Muscle layer of duodenum (tissue), 2 donors: ENCODE data around the gene APH1B.
"Not testable (repeated sequence)": the region's sequence is repeated elsewhere in the genome, so short reads cannot be mapped to it uniquely, and the experiment has no call there.

Experiments
- H3K27ac ChIP-seq: one replicate; pipeline ENCODE4 v1.7.0; 2013; ENCODE audit warnings: mild to moderate bottlenecking, low read length
- H3K27me3 ChIP-seq: one replicate; pipeline ENCODE4 v1.7.0; 2013; ENCODE audit warnings: low read depth, mild to moderate bottlenecking, control low read depth, low read length
- H3K36me3 ChIP-seq, 2 donors: one replicate each; pipeline ENCODE4 v1.7.0; 2013; ENCODE audit warnings: low read length in 2 of 2, control low read depth in 1 of 2, mild to moderate bottlenecking in 1 of 2; ENCODE audit not compliant: insufficient read depth in 2 of 2, control insufficient read depth in 1 of 2
- H3K4me1 ChIP-seq, 2 donors: one replicate each; pipeline ENCODE4 v1.7.0; 2013; ENCODE audit warnings: low read length in 2 of 2, mild to moderate bottlenecking in 2 of 2, control low read depth in 1 of 2, moderate library complexity in 1 of 2; ENCODE audit not compliant: insufficient read depth in 2 of 2, control insufficient read depth in 1 of 2
- H3K4me3 ChIP-seq, 2 donors: one replicate each; pipeline ENCODE4 v1.7.0; 2013; ENCODE audit warnings: low read length in 2 of 2, low read depth in 1 of 2, mild to moderate bottlenecking in 1 of 2
- H3K9me3 ChIP-seq, 2 donors: one replicate each; pipeline ENCODE4 v1.7.0; 2013; ENCODE audit warnings: low read length in 2 of 2, control low read depth in 1 of 2, mild to moderate bottlenecking in 1 of 2; ENCODE audit not compliant: control insufficient read depth in 1 of 2
- donor health status: healthy.

APH1B gene

GRCh38 chr15:63335543-63336240, 58.3 kb downstream of the APH1B start:
- H3K27me3 ChIP-seq: no peaks in the 10 kb centered on the region
- H3K4me1 ChIP-seq: no peaks in the 10 kb centered on the region
- no peaks in the 10 kb centered on the region for H3K36me3 ChIP-seq
- no peak overlapping the region for H3K4me3 ChIP-seq
- H3K27ac ChIP-seq: no peak overlapping the region
- H3K9me3 ChIP-seq: no peaks in the 10 kb centered on the region

DNA sequence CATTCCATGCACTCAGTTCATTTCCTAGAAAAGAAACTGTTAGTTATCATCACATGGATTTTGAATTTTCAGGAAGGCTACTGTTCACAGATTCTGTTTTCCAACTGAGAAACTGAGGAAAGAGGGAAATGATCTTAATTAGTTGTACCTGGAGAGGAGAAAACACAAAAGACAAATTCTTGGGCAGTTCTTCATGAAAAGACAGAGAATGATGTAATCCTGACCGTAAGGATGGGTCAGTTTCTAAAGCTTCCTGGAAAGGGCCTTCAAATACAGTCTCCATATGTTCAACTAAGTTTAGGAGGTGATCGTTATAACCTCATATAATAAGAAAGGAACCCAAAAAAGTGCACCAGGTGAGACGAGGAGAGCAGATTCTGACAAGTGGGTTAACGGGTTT, 59.6 kb downstream of the APH1B start:
- Histone ChIP-seq H3K27me3 (no peaks in the 10 kb centered on the region), H3K36me3 (no peaks in the 10 kb centered on the region), H3K27ac (no peak overlapping the region), H3K9me3 (no peaks in the 10 kb centered on the region), H3K4me3 (no peak overlapping the region), H3K4me1 (no peaks in the 10 kb centered on the region)

DNA sequence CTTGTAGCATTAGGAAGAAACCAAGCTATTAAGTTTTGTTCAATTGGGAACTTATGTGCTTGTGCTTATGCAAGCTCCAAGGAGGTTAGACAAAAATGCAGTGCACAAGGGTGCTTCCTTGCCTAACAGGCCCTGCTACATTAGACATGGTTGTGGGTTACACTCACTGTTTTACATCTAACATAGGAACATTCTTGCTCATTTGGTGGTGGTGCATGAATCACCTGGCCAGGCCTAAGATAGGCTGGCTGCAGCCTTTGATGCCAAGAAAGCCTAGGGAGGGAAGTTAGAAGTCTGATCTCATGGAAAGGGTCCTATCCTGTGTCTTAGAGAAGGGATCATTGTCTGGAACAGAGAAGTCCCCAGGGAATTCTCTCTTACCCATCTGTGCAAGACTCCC, 60.8 kb downstream of the APH1B start:
- H3K36me3 ChIP-seq: no peaks in the 10 kb centered on the region
- no peaks in the 10 kb centered on the region for H3K27me3 ChIP-seq
- no peaks in the 10 kb centered on the region for H3K4me1 ChIP-seq
- no peak overlapping the region for H3K4me3 ChIP-seq
- no peak overlapping the region for H3K27ac ChIP-seq
- no peaks in the 10 kb centered on the region for H3K9me3 ChIP-seq

DNA sequence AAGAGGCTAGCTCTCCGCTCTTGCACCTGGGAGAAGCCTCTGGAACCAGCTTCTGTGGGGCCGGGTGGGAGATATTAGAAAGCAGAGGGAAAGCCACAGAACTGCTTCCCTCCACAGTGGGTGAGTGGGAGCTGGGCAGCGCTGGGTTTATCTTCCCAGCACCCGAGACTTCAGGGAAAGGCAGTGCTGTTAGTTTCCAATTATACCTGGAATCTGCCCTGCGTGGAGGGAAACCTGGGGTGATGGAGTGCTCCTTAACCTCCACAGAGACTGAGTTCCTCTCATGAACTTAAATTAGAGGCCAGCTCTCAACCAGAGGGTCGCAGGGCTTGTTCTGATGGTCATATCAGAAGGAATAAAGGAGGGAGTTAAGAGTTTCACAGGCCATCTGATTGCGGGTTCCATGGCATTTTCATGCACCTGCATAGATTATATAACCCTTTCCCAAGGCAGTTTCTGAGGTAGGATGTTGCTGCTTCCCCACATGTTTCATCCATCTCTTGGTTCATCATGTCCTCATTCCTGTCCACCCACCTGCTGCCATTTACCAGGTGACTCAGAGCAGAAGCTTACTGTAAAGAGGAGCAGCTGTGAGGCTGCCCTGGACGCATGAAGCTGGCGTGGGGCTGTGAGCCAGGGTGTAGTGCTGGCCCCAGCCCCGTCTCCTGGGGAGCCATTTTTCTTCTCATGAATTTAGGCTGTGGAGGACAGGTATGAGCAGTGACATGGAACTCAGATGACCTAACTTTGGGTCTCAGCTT, 61.8 kb downstream of the APH1B start:
- no peaks in the 10 kb centered on the region for H3K4me1 ChIP-seq
- H3K4me3 ChIP-seq: no peak overlapping the region
- H3K36me3 ChIP-seq: no peaks in the 10 kb centered on the region
- no peaks in the 10 kb centered on the region for H3K9me3 ChIP-seq
- H3K27me3 ChIP-seq: no peaks in the 10 kb centered on the region
- H3K27ac ChIP-seq: no peak overlapping the region

GRCh38 chr15:63339836-63340235, 62.4 kb downstream of the APH1B start:
- H3K27ac ChIP-seq: no peak overlapping the region
- no peaks in the 10 kb centered on the region for H3K27me3 ChIP-seq
- H3K36me3 ChIP-seq: no peaks in the 10 kb centered on the region
- H3K4me3 ChIP-seq: no peak overlapping the region
- no peaks in the 10 kb centered on the region for H3K9me3 ChIP-seq
- no peaks in the 10 kb centered on the region for H3K4me1 ChIP-seq

DNA sequence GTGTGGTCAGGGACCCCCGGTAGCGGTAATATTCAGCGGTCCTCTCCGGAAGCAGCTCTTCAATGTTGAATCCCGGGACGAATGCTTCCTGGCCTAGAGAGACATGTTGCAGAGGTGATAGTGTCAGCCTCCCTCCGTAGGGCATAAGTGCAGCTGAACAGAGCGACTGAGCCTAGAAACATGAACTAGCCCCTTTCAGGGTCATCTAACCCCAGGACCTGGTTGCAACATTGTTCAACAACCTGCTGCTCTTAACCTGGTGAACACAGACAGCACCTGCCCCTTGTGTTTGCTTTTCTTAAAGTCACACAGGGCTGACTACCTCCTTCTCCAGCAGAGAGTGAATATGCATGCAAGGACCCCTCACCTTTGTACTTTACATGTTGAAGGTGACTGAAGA, 62.9 kb downstream of the APH1B start:
- no peaks in the 10 kb centered on the region for H3K36me3 ChIP-seq
- no peak overlapping the region for H3K27ac ChIP-seq
- no peaks in the 10 kb centered on the region for H3K27me3 ChIP-seq
- H3K9me3 ChIP-seq: no peaks in the 10 kb centered on the region
- H3K4me3 ChIP-seq: no peak overlapping the region
- no peaks in the 10 kb centered on the region for H3K4me1 ChIP-seq

GRCh38 chr15:63340878-63341277, 63.5 kb downstream of the APH1B start:
- no peaks in the 10 kb centered on the region for H3K27me3 ChIP-seq
- no peaks in the 10 kb centered on the region for H3K9me3 ChIP-seq
- H3K27ac ChIP-seq: no peak overlapping the region
- no peak overlapping the region for H3K4me3 ChIP-seq
- H3K36me3 ChIP-seq: no peaks in the 10 kb centered on the region
- H3K4me1 ChIP-seq: no peaks in the 10 kb centered on the region

DNA sequence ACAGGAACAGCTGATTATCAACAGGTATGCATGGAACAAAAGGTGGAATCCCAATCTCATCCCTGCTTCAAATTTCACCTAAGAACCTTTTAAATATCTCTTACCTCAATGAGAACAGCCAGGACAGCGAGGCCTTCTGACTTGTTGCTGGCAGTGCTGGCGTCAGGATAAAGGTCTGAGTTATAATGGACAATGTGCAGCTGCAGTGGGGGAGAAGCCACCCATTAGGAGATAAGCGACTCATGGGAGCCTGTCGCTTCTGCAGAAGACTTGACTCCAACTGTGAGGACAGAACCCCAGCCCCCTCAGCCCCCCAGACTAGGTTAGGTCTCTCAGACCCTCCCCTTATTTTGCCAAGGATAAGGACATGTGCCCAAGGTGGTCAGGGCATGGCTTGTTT, 64.5 kb downstream of the APH1B start:
- Histone ChIP-seq H3K4me3 (no peak overlapping the region), H3K27me3 (no peaks in the 10 kb centered on the region), H3K9me3 (no peaks in the 10 kb centered on the region), H3K4me1 (no peaks in the 10 kb centered on the region), H3K27ac (no peak overlapping the region), H3K36me3 (no peaks in the 10 kb centered on the region)

GRCh38 chr15:63342996-63343562, 65.7 kb downstream of the APH1B start:
- H3K4me1 ChIP-seq, H3K4me3 ChIP-seq, H3K27ac ChIP-seq, H3K27me3 ChIP-seq, H3K9me3 ChIP-seq, H3K36me3 ChIP-seq: not testable (repeated sequence)

DNA sequence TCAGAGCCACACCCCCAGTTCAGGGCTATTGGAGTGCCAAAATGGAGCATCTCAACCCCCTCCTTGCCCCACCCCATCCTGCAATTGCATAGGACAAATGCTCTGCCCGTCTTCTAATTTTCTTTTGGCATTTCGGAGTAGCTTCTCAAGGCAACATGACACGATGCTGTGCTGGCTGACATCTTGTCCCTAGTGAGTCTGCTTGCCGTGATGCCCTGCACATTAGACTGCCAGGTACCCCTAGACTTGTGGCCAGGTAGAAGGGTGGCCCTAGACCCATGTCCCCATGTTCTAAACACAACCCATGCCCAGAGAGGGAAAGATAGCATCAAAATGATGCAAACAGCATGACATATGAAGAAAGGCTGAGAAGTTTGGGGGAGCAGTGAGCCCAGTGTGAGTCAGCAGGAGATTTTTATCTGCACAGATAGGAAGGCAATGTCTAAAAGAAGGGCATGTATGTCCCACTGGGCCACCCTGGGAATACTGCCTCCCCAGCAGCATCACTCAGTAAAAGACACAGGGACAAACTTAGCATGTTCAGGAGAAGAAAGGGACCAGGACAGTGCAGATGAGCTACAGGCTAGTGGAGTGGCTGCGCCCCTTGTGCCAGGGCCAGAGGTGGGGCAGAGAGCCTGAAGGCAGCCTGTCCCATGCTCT, 67.5 kb downstream of the APH1B start:
- Histone ChIP-seq H3K36me3 (no peaks in the 10 kb centered on the region), H3K27ac (no peak overlapping the region), H3K27me3 (no peaks in the 10 kb centered on the region), H3K4me1 (no peaks in the 10 kb centered on the region), H3K4me3 (no peak overlapping the region), H3K9me3 (no peaks in the 10 kb centered on the region)

- Histone ChIP-seq H3K4me1 (no peaks in the 10 kb centered on the region), H3K27me3 (no peaks in the 10 kb centered on the region), H3K4me3 (no peak overlapping the region), H3K27ac (no peak overlapping the region), H3K9me3 (no peaks in the 10 kb centered on the region), H3K36me3 (no peaks in the 10 kb centered on the region)
Observed at GRCh38 chr15:63345391-63345752, 68.0 kb downstream of the APH1B start.
